GM23338 (cell line): Measurements from ENCODE around the gene ZNF664. TPM values are rescaled to one million over a fixed set of nuclear protein-coding genes. Genes with fewer than 3 reads are reported as not detected.

Source experiments
- ATAC-seq: fragments of 200-7000 bp; cut with Tn5 transposase; 3 replicates; pipeline ENCODE4 v1.9.1; 2020
- DNase-seq: peaks from one replicate; pipeline ENCODE4 v3.0.0-alpha.2; 2015; ENCODE audit warnings: low spot score
- H2AFZ ChIP-seq: fragments of 200-600 bp; sonication (generic); 2 replicates; pipeline ENCODE4 v1.8.0; 2016; ENCODE audit warnings: antibody characterized with exemption, mild to moderate bottlenecking, moderate library complexity
- H3F3A ChIP-seq: fragments of 200-600 bp; sonication (generic); replicated peaks from 2 replicates; pipeline ENCODE4 v1.8.0; 2017; ENCODE audit warnings: antibody characterized with exemption, mixed run types, low read depth
- H3K27ac ChIP-seq: fragments of 200-600 bp; sonication (generic); 2 replicates; pipeline ENCODE4 v1.6.1; 2016; ENCODE audit warnings: low read depth
- H3K27me3 ChIP-seq: fragments of 200-600 bp; sonication (generic); 2 replicates; pipeline ENCODE4 v1.8.0; 2016; ENCODE audit warnings: mild to moderate bottlenecking, mixed run types, moderate library complexity; ENCODE audit not compliant: insufficient read depth
- H3K36me3 ChIP-seq: fragments of 200-600 bp; sonication (generic); 2 replicates; pipeline ENCODE4 v1.8.0; 2016; ENCODE audit warnings: mild to moderate bottlenecking; ENCODE audit not compliant: insufficient read depth
- H3K4me1 ChIP-seq: fragments of 200-600 bp; sonication (generic); 2 replicates; pipeline ENCODE4 v1.8.0; 2016; ENCODE audit warnings: mild to moderate bottlenecking, moderate library complexity; ENCODE audit not compliant: insufficient read depth
- H3K4me2 ChIP-seq: fragments of 200-600 bp; sonication (generic); 2 replicates; pipeline ENCODE4 v1.7.1; 2017; ENCODE audit warnings: mixed run types
- H3K4me3 ChIP-seq: fragments of 200-600 bp; sonication (generic); 2 replicates; pipeline ENCODE4 v1.6.1; 2016; ENCODE audit warnings: mixed run types
- H3K79me2 ChIP-seq: fragments of 200-600 bp; sonication (generic); replicated peaks from 2 replicates; pipeline ENCODE4 v1.8.0; 2017; ENCODE audit warnings: mild to moderate bottlenecking; ENCODE audit not compliant: insufficient read depth
- H3K9me2 ChIP-seq: fragments of 200-600 bp; sonication (generic); 2 replicates; pipeline ENCODE4 v1.8.0; 2017; ENCODE audit not compliant: insufficient read depth
- H4K20me1 ChIP-seq: fragments of 200-600 bp; sonication (generic); replicated peaks from 2 replicates; pipeline ENCODE4 v1.8.0; 2017; ENCODE audit warnings: mild to moderate bottlenecking; ENCODE audit not compliant: insufficient read depth
- H3K27ac Mint-ChIP-seq: 2 replicates; pipeline ENCODE4 v1.8.0; 2020; ENCODE audit warnings: inconsistent platforms, mild to moderate bottlenecking, moderate library complexity, mixed read lengths
- H3K27me3 Mint-ChIP-seq: 3 replicates; pipeline ENCODE4 v1.8.0; 2022; ENCODE audit warnings: low read depth, mild to moderate bottlenecking, moderate library complexity, mixed read lengths, inconsistent platforms; ENCODE audit not compliant: insufficient read depth, poor library complexity
- H3K36me3 Mint-ChIP-seq: 3 replicates; pipeline ENCODE4 v1.8.0; 2021; ENCODE audit warnings: low read depth, mild to moderate bottlenecking, inconsistent platforms, moderate library complexity, mixed read lengths
- H3K4me1 Mint-ChIP-seq: 3 replicates; pipeline ENCODE4 v1.8.0; 2020; ENCODE audit warnings: mild to moderate bottlenecking, inconsistent platforms, mixed read lengths
- H3K4me3 Mint-ChIP-seq: 3 replicates; pipeline ENCODE4 v1.8.0; 2021; ENCODE audit warnings: moderate library complexity, mild to moderate bottlenecking, inconsistent platforms, mixed read lengths
- H3K9me3 Mint-ChIP-seq: 3 replicates; pipeline ENCODE4 v1.8.0; 2020; ENCODE audit warnings: moderate library complexity, mild to moderate bottlenecking, inconsistent platforms, mixed read lengths
- CREB1 ChIP-seq: fragments of 250-450 bp; sonication (Bioruptor Pico); IDR thresholded peaks from 2 replicates; pipeline ENCODE4 v1.5.0; 2020; ENCODE audit warnings: low read depth, mild to moderate bottlenecking, moderate library complexity
- EZH2 ChIP-seq: fragments of 200-600 bp; sonication (generic); IDR thresholded peaks from one replicate; pipeline ENCODE4 v1.8.0; 2017; ENCODE audit warnings: antibody characterized with exemption, mild to moderate bottlenecking, low read depth; ENCODE audit not compliant: unreplicated experiment
- JUNB ChIP-seq: IDR thresholded peaks from one replicate; pipeline ENCODE4 v1.6.1; 2016; ENCODE audit warnings: antibody characterized with exemption; ENCODE audit not compliant: unreplicated experiment
- ZNF114 ChIP-seq: fragments of 250-450 bp; sonication (Bioruptor Pico); IDR thresholded peaks from 2 replicates; pipeline ENCODE4 v1.5.0; 2020; ENCODE audit warnings: mild to moderate bottlenecking, moderate library complexity
- ZNF331 ChIP-seq: fragments of 250-450 bp; sonication (Bioruptor Pico); IDR thresholded peaks from 2 replicates; pipeline ENCODE4 v1.5.0; 2020; ENCODE audit warnings: low read depth, mild to moderate bottlenecking, moderate library complexity
- polyA plus RNA-seq: library from polyadenylated mRNA; unstranded; fragments of >200 nt; fragmentation: Nextera tagmentation; extraction: Ambion mirVana; gene quantifications from 2 replicates; pipeline ENCODE4 v1.2.1, GENCODE V29; 2016
- total RNA-seq: library from RNA; depleted of rRNA; stranded (reverse); fragments of >200 nt; shearing (Covaris generic); gene quantifications from 2 replicates; pipeline ENCODE4 v1.2.3, GENCODE V29; 2014
- TF ChIP-seq, protein P1 (sequence below): IDR thresholded peaks from one replicate; pipeline ENCODE4 v1.6.1; 2018; ENCODE audit warnings: antibody characterized with exemption; ENCODE audit not compliant: unreplicated experiment
- TF ChIP-seq, protein P2 (sequence below), 2 experiments: fragments of 200-600 bp in 1 of 2; sonication (generic) in 1 of 2; conservative IDR thresholded peaks; 2 replicates each; pipeline versions ENCODE4 v1.5.1 to v1.6.1; 2016 to 2017; ENCODE audit warnings: antibody characterized with exemption in 2 of 2, low read depth in 2 of 2, mild to moderate bottlenecking in 2 of 2, moderate library complexity in 1 of 2
- TF ChIP-seq, protein P3 (sequence below): fragments of 250-450 bp; sonication (Bioruptor Pico); IDR thresholded peaks from 2 replicates; pipeline ENCODE4 v1.5.0; 2020; ENCODE audit warnings: mild to moderate bottlenecking, moderate library complexity

Gene ZNF664
- total and polyA plus RNA-seq, 2 experiments from 2014 or later = 8.1 to 35.2 TPM

DNA sequence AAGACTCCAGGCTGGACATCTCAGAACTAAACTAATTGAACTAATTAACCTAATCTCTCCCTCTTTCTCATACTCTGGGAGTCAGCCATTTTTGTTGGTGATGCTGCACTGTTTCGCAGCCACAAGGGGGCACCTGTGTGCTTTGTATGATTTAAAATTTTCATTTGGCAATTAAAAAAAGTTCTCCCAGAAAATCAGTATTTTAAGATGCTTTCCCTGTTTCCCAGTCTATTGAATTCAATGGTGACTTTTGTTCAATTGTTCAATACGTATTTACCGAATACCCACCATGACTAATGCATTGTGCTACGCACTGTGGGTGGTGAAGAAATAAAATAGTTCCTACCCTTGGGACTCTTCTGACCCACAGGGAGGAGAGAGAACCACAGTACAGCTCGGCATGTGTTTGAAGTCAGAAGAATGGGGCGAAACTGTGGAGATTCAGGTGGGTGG lies 63.7 kb downstream of the ZNF664 start:
- Histone ChIP-seq H3K4me3 (no peak overlapping the region), H3K36me3 (no peaks in the 10 kb centered on the region), H2AFZ (peak overlapping the region; percentile 66), H3K9me2 (no peaks in the 10 kb centered on the region), H3K79me2 (no peaks in the 10 kb centered on the region), H3K27me3 (no peaks in the 10 kb centered on the region), H3K4me1 (0 out of 2 replicates have a peak, but pooled peaks cover 3% of the 10 kb centered on the region), H3F3A (peaks cover 3% of the 10 kb centered on the region; the same call in 1 of the 2 replicates), H3K27ac (no peak overlapping the region), H3K4me2 (no peak overlapping the region), H4K20me1 (no peaks in the 10 kb centered on the region)
- peaks cover 5% of the 10 kb centered on the region; the same call in 2 of the 3 replicates for H3K36me3 Mint-ChIP-seq
- H3K4me1 Mint-ChIP-seq = peaks cover 23% of the 10 kb centered on the region
- H3K9me3 Mint-ChIP-seq = no peaks in the 10 kb centered on the region; the same call in 2 of the 3 replicates
- no peak overlapping the region for H3K4me3 Mint-ChIP-seq
- TF ChIP-seq, protein P1, sequence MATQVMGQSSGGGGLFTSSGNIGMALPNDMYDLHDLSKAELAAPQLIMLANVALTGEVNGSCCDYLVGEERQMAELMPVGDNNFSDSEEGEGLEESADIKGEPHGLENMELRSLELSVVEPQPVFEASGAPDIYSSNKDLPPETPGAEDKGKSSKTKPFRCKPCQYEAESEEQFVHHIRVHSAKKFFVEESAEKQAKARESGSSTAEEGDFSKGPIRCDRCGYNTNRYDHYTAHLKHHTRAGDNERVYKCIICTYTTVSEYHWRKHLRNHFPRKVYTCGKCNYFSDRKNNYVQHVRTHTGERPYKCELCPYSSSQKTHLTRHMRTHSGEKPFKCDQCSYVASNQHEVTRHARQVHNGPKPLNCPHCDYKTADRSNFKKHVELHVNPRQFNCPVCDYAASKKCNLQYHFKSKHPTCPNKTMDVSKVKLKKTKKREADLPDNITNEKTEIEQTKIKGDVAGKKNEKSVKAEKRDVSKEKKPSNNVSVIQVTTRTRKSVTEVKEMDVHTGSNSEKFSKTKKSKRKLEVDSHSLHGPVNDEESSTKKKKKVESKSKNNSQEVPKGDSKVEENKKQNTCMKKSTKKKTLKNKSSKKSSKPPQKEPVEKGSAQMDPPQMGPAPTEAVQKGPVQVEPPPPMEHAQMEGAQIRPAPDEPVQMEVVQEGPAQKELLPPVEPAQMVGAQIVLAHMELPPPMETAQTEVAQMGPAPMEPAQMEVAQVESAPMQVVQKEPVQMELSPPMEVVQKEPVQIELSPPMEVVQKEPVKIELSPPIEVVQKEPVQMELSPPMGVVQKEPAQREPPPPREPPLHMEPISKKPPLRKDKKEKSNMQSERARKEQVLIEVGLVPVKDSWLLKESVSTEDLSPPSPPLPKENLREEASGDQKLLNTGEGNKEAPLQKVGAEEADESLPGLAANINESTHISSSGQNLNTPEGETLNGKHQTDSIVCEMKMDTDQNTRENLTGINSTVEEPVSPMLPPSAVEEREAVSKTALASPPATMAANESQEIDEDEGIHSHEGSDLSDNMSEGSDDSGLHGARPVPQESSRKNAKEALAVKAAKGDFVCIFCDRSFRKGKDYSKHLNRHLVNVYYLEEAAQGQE = no peak
- TF ChIP-seq, protein P2, sequence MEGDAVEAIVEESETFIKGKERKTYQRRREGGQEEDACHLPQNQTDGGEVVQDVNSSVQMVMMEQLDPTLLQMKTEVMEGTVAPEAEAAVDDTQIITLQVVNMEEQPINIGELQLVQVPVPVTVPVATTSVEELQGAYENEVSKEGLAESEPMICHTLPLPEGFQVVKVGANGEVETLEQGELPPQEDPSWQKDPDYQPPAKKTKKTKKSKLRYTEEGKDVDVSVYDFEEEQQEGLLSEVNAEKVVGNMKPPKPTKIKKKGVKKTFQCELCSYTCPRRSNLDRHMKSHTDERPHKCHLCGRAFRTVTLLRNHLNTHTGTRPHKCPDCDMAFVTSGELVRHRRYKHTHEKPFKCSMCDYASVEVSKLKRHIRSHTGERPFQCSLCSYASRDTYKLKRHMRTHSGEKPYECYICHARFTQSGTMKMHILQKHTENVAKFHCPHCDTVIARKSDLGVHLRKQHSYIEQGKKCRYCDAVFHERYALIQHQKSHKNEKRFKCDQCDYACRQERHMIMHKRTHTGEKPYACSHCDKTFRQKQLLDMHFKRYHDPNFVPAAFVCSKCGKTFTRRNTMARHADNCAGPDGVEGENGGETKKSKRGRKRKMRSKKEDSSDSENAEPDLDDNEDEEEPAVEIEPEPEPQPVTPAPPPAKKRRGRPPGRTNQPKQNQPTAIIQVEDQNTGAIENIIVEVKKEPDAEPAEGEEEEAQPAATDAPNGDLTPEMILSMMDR (conservative IDR thresholded peaks at IDR 0.05; ENCODE audit: low read depth in 2 of 2) = peak; percentile 84 to 100
- TF ChIP-seq ZNF331 (CRISPR knock-in tag) (no peak), JUNB (no peak), EZH2 (no peak), ZNF114 (no peak), CREB1 (no peak)
- TF ChIP-seq, protein P3, sequence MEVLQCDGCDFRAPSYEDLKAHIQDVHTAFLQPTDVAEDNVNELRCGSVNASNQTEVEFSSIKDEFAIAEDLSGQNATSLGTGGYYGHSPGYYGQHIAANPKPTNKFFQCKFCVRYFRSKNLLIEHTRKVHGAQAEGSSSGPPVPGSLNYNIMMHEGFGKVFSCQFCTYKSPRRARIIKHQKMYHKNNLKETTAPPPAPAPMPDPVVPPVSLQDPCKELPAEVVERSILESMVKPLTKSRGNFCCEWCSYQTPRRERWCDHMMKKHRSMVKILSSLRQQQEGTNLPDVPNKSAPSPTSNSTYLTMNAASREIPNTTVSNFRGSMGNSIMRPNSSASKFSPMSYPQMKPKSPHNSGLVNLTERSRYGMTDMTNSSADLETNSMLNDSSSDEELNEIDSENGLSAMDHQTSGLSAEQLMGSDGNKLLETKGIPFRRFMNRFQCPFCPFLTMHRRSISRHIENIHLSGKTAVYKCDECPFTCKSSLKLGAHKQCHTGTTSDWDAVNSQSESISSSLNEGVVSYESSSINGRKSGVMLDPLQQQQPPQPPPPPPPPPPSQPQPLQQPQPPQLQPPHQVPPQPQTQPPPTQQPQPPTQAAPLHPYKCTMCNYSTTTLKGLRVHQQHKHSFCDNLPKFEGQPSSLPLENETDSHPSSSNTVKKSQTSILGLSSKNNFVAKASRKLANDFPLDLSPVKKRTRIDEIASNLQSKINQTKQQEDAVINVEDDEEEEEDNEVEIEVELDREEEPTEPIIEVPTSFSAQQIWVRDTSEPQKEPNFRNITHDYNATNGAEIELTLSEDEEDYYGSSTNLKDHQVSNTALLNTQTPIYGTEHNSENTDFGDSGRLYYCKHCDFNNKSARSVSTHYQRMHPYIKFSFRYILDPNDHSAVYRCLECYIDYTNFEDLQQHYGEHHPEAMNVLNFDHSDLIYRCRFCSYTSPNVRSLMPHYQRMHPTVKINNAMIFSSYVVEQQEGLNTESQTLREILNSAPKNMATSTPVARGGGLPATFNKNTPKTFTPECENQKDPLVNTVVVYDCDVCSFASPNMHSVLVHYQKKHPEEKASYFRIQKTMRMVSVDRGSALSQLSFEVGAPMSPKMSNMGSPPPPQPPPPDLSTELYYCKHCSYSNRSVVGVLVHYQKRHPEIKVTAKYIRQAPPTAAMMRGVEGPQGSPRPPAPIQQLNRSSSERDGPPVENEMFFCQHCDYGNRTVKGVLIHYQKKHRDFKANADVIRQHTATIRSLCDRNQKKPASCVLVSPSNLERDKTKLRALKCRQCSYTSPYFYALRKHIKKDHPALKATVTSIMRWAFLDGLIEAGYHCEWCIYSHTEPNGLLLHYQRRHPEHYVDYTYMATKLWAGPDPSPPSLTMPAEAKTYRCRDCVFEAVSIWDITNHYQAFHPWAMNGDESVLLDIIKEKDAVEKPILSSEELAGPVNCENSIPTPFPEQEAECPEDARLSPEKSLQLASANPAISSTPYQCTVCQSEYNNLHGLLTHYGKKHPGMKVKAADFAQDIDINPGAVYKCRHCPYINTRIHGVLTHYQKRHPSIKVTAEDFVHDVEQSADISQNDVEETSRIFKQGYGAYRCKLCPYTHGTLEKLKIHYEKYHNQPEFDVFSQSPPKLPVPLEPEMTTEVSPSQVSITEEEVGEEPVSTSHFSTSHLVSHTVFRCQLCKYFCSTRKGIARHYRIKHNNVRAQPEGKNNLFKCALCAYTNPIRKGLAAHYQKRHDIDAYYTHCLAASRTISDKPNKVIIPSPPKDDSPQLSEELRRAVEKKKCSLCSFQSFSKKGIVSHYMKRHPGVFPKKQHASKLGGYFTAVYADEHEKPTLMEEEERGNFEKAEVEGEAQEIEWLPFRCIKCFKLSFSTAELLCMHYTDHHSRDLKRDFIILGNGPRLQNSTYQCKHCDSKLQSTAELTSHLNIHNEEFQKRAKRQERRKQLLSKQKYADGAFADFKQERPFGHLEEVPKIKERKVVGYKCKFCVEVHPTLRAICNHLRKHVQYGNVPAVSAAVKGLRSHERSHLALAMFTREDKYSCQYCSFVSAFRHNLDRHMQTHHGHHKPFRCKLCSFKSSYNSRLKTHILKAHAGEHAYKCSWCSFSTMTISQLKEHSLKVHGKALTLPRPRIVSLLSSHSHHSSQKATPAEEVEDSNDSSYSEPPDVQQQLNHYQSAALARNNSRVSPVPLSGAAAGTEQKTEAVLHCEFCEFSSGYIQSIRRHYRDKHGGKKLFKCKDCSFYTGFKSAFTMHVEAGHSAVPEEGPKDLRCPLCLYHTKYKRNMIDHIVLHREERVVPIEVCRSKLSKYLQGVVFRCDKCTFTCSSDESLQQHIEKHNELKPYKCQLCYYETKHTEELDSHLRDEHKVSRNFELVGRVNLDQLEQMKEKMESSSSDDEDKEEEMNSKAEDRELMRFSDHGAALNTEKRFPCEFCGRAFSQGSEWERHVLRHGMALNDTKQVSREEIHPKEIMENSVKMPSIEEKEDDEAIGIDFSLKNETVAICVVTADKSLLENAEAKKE (CRISPR knock-in tag) = no peak
- peak; percentile 70 for ATAC-seq
- peak; percentile 69 for DNase-seq
- H3K27ac Mint-ChIP-seq = no peak overlapping the region
- H3K27me3 Mint-ChIP-seq = peaks cover 7% of the 10 kb centered on the region
